ENCODE measurements around the gene GPANK1.

DNA sequence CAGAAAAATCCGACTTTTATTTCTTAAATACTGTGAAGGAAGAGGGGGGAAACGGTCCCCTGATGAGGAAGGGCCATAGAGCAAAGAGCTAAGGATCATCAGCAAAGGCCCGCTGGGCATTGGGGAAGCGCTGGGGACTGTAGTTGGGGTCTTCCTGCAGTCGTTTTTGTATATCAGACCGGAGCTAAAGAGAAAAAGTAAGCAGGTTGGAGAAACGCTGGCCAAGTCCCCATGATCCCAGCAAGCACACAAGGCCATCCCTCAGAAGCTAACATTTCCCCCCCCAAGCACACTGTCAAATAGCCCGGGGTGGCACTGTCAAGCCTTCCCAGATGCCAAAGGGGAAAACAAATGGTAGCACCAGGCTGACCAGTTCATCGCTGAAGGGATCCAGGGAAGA lies 25.8 kb downstream of the GPANK1 start:
- TF ChIP-seq, protein P1, sequence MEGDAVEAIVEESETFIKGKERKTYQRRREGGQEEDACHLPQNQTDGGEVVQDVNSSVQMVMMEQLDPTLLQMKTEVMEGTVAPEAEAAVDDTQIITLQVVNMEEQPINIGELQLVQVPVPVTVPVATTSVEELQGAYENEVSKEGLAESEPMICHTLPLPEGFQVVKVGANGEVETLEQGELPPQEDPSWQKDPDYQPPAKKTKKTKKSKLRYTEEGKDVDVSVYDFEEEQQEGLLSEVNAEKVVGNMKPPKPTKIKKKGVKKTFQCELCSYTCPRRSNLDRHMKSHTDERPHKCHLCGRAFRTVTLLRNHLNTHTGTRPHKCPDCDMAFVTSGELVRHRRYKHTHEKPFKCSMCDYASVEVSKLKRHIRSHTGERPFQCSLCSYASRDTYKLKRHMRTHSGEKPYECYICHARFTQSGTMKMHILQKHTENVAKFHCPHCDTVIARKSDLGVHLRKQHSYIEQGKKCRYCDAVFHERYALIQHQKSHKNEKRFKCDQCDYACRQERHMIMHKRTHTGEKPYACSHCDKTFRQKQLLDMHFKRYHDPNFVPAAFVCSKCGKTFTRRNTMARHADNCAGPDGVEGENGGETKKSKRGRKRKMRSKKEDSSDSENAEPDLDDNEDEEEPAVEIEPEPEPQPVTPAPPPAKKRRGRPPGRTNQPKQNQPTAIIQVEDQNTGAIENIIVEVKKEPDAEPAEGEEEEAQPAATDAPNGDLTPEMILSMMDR (IDR thresholded peaks at IDR 0.05) = no peak
- no peak for TF ChIP-seq EZH2 (IDR thresholded peaks at IDR 0.05; ENCODE audit: borderline replicate concordance, insufficient read depth, low read depth, low read length, poor library complexity, severe bottlenecking)

All from B cell (primary cell).